GM12878 (cell line): Measurements from ENCODE around the gene EIF1AX. TPM values are rescaled to one million over a fixed set of nuclear protein-coding genes. Genes with fewer than 3 reads are reported as not detected.
A peak's percentile ranks its signal among the peaks of the same experiment; 100 is the strongest.

Source experiments
- ATAC-seq: fragments of 200-7000 bp; cut with Tn5 transposase; 3 replicates; pipeline ENCODE4 v1.9.1; 2020; ENCODE audit warnings: mild to moderate bottlenecking, moderate library complexity
- BruUV-seq: library from RNA; stranded (reverse); fragments of 400-500 nt; replicated peaks from 2 replicates; lab custom pipeline; 2021; lab: Mats Ljungman, UMichigan
- CTCF ChIA-PET: fragments of 300-600 bp; sonication (Branson Sonifier 250); formaldehyde crosslinking; extraction: SDS; loops from one replicate; lab custom pipeline; 2021; ENCODE audit warnings: inconsistent platforms; lab: Yijun Ruan, JAX
- POLR2A ChIA-PET: fragments of 350-600 bp; formaldehyde crosslinking; extraction: SDS; loops from one replicate; lab custom pipeline; 2021; ENCODE audit warnings: inconsistent platforms; lab: Charles Lee
- RAD21 ChIA-PET: fragments of 300-600 bp; sonication (Branson Sonifier 250); formaldehyde crosslinking; loops from one replicate; lab custom pipeline; 2023; ENCODE audit warnings: antibody characterized with exemption; ENCODE audit not compliant: unreplicated experiment; lab: Charles Lee
- SMC1A ChIA-PET: fragments of 300-600 bp; sonication (Branson Sonifier 250); formaldehyde crosslinking; loops from one replicate; lab custom pipeline; 2023; ENCODE audit not compliant: unreplicated experiment, uncharacterized antibody; lab: Charles Lee
- DNase-seq: peaks from one replicate; pipeline ENCODE4 v3.0.0-alpha.2; 2011; ENCODE audit warnings: low read depth, low spot score
- FAIRE-seq: peaks from 3 replicates; lab custom pipeline; 2011; peaks lifted over from hg19 to GRCh38; lab: Jason Lieb, UNC
- H2AFZ ChIP-seq: 2 replicates; pipeline ENCODE4 v1.6.0; 2011; ENCODE audit warnings: low read depth, low read length, control low read depth; ENCODE audit not compliant: control insufficient read depth
- H3K27ac ChIP-seq: 2 replicates; pipeline ENCODE4 v1.5.1; 2011; ENCODE audit warnings: control low read depth; ENCODE audit not compliant: control insufficient read depth, insufficient read depth
- H3K27me3 ChIP-seq, 2 experiments: replicated peaks in 1 of 2; 2 replicates each; pipeline versions ENCODE4 v1.6.0 to v1.6.1; 2011; ENCODE audit warnings: low read length in 1 of 2; ENCODE audit not compliant: control insufficient read depth in 2 of 2, insufficient read depth in 2 of 2
- H3K36me3 ChIP-seq, 2 experiments: 2 replicates each; pipeline ENCODE4 v1.5.1; 2011; ENCODE audit warnings: low read length in 1 of 2; ENCODE audit not compliant: control insufficient read depth in 2 of 2, insufficient read depth in 2 of 2
- H3K4me1 ChIP-seq: 2 replicates; pipeline ENCODE4 v1.6.1; 2011; ENCODE audit warnings: mild to moderate bottlenecking, low read length, moderate library complexity, mixed read lengths; ENCODE audit not compliant: control insufficient read depth, insufficient read depth
- H3K4me2 ChIP-seq: 2 replicates; pipeline ENCODE4 v1.6.0; 2011; ENCODE audit warnings: control low read depth; ENCODE audit not compliant: control insufficient read depth, insufficient read depth
- H3K4me3 ChIP-seq: fragments of 200-600 bp; sonication (generic); 2 replicates; pipeline ENCODE4 v1.5.1; 2016
- H3K79me2 ChIP-seq: 2 replicates; pipeline ENCODE4 v1.6.0; 2011; ENCODE audit warnings: low read length; ENCODE audit not compliant: control insufficient read depth, insufficient read depth
- H3K9ac ChIP-seq: 2 replicates; pipeline ENCODE4 v1.8.0; 2011; ENCODE audit warnings: low read length, control low read depth, mixed read lengths; ENCODE audit not compliant: control insufficient read depth, insufficient read depth
- H3K9me3 ChIP-seq: replicated peaks from 3 replicates; pipeline ENCODE4 v1.5.1; 2011; ENCODE audit warnings: mild to moderate bottlenecking, low read length; ENCODE audit not compliant: control insufficient read depth, insufficient read depth
- H4K20me1 ChIP-seq: 2 replicates; pipeline ENCODE4 v1.6.0; 2011; ENCODE audit not compliant: control insufficient read depth, insufficient read depth
- ASH2L ChIP-seq: fragments of 300-600, 200-600 bp; sonication (generic); IDR thresholded peaks from 2 replicates; pipeline ENCODE4 v1.6.1; 2017; ENCODE audit warnings: low read depth, mild to moderate bottlenecking, borderline replicate concordance
- HDAC6 ChIP-seq: fragments of 200-600 bp; sonication (generic); IDR thresholded peaks from one replicate; pipeline ENCODE4 v1.8.0; 2017; ENCODE audit warnings: antibody characterized with exemption; ENCODE audit not compliant: unreplicated experiment
- JUND ChIP-seq: IDR thresholded peaks from 2 replicates; pipeline ENCODE4 v1.6.1; 2012; ENCODE audit warnings: low read depth, mild to moderate bottlenecking, low read length, improper control_type of control experiment, moderate library complexity
- WRNIP1 ChIP-seq: IDR thresholded peaks from 2 replicates; pipeline ENCODE4 v1.6.1; 2011; ENCODE audit warnings: low read depth, low read length, improper control_type of control experiment, borderline replicate concordance
- WGBS: methylation state at CpG from one replicate; pipeline ENCODE4 v1.1.6; 2016; ENCODE audit warnings: low lambda C conversion rate; ENCODE audit not compliant: insufficient replicate concordance, insufficient coverage; ENCODE audit errors: missing lambda C conversion rate; 5-methylcytosine and 5-hydroxymethylcytosine counted together
- in situ Hi-C: fragments of 300-500 bp; cut with MboI; formaldehyde crosslinking; loops from 9 replicates; pipeline ENCODE4 v1.14.3; 2018; ENCODE audit warnings: mixed read lengths
- intact Hi-C: fragments of 100-400 bp; cut with micrococcal nuclease; formaldehyde crosslinking; loops from one replicate; pipeline ENCODE4 v1.14.2; 2022; ENCODE audit not compliant: unreplicated experiment
- polyA plus RNA-seq, 11 experiments: library from polyadenylated mRNA; depleted of rRNA in 4 of 11; unstranded in 6 of 11; stranded (reverse) in 5 of 11; fragments of >200 nt; fragmentation: Nextera tagmentation in 4 of 11; fragmentation: Illumina TruSeq in 1 of 11; extraction: Ambion mirVana in 4 of 11; extraction: Trizol in 1 of 11; gene quantifications; 1 replicate in 1 of 11; 2 replicates in 10 of 11; pipeline versions ENCODE4 v1.2.1 to v1.2.3, GENCODE V29; 2011 to 2016; ENCODE audit warnings: inconsistent platforms in 2 of 11, missing spikeins in 2 of 11, low read depth in 1 of 11
- total RNA-seq, 4 experiments: library from RNA; depleted of rRNA in 3 of 4; stranded (reverse); fragments of >200 nt in 3 of 4; fragmentation: Illumina TruSeq in 1 of 4; extraction: Trizol in 1 of 4; gene quantifications; 2 replicates each; pipeline versions ENCODE4 v1.2.1 to v1.2.3, GENCODE V29; 2013 to 2021
- TF ChIP-seq, protein P1 (sequence below): fragments of 450-650 bp; IDR thresholded peaks from 2 replicates; pipeline ENCODE4 v1.6.1; 2016; ENCODE audit warnings: mild to moderate bottlenecking, moderate library complexity, borderline replicate concordance

EIF1AX gene
- total and polyA plus RNA-seq, 10 of the 15 experiments (the other 5 are each of a cell fraction or from before 2014, with no cell fraction given), result 51.2 to 251 (median 86.6) TPM

DNA sequence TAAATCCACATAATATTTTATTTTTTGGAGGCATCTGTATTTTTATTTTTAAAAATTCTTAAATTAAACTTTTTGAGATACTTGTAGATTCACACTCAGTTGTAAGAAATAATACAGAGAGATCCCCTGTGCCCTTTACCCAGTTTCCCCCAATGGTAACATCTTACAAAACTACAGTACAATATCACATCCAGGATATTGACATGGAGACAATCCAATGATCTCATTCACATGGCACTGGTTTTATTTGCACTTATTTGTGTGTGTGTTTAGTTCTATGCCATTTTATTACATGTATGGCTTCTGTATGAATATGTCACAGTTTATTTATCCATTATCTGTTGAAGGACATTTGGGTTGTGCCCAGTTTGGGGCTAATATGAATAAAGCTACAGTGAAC lies 35.5 kb upstream of the EIF1AX start (continued):
- no peak for TF ChIP-seq ASH2L

DNA sequence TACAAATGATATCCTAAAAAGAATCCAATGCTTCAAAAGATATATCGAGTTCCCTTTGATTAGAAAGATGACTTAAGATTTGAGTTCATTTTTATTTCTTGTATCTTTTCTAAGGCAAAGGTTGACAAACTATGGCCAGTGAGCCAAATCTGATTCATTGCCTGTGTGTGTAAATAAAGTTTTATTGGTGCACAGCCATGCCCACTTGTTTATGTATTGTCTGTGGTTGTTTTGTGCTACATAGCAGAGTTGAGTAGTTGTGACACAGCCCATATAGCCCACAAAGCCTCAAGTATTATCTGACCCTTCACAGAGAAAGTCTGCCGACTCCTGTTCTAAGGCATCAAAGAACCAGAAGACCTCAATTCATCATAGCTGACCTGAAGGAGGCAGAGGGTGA lies 32.2 kb upstream of the EIF1AX start:
- in situ Hi-C loops (no loop called here), intact Hi-C loops (no loop called here)
- Histone ChIP-seq H3K9ac (no peak overlapping the region), H3K4me3 (no peak overlapping the region), H4K20me1 (no peaks in the 10 kb centered on the region), H3K36me3 (peaks cover 0 to 10% of the 10 kb centered on the region in 2 experiments; a peak in 3 of 4 replicates), H3K79me2 (no peaks in the 10 kb centered on the region), H2AFZ (no peak overlapping the region), H3K4me1 (no peaks in the 10 kb centered on the region), H3K27me3 (no peaks in the 10 kb centered on the region), H3K27ac (no peak overlapping the region), H3K9me3 (no peaks in the 10 kb centered on the region), H3K4me2 (no peak overlapping the region)
- ChIA-PET RAD21 (no interaction called here), POLR2A (no interaction called here), CTCF (no interaction called here), SMC1A (interaction anchor here (1.2 kb wide), 1 partner anchor 29 kb away, joined by 3 read pairs; no protein-coding TSS in a partner anchor)
- WGBS, result 46% methylated on average over 2 of the region's 2 CpGs
- no peak for ATAC-seq
- no peak for FAIRE-seq
- no TSS peak for BruUV-seq
- DNase-seq, result no peak
- TF ChIP-seq HDAC6 (no peak), WRNIP1 (no peak), JUND (no peak)
- TF ChIP-seq, protein P1, sequence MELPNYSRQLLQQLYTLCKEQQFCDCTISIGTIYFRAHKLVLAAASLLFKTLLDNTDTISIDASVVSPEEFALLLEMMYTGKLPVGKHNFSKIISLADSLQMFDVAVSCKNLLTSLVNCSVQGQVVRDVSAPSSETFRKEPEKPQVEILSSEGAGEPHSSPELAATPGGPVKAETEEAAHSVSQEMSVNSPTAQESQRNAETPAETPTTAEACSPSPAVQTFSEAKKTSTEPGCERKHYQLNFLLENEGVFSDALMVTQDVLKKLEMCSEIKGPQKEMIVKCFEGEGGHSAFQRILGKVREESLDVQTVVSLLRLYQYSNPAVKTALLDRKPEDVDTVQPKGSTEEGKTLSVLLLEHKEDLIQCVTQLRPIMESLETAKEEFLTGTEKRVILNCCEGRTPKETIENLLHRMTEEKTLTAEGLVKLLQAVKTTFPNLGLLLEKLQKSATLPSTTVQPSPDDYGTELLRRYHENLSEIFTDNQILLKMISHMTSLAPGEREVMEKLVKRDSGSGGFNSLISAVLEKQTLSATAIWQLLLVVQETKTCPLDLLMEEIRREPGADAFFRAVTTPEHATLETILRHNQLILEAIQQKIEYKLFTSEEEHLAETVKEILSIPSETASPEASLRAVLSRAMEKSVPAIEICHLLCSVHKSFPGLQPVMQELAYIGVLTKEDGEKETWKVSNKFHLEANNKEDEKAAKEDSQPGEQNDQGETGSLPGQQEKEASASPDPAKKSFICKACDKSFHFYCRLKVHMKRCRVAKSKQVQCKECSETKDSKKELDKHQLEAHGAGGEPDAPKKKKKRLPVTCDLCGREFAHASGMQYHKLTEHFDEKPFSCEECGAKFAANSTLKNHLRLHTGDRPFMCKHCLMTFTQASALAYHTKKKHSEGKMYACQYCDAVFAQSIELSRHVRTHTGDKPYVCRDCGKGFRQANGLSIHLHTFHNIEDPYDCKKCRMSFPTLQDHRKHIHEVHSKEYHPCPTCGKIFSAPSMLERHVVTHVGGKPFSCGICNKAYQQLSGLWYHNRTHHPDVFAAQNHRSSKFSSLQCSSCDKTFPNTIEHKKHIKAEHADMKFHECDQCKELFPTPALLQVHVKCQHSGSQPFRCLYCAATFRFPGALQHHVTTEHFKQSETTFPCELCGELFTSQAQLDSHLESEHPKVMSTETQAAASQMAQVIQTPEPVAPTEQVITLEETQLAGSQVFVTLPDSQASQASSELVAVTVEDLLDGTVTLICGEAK, result peak; percentile 57
